HuH-7 (cell line): Measurements from ENCODE around the gene SH3GL1.

Experiments
- DNase-seq: peaks from one replicate; pipeline ENCODE4 v3.0.0; 2011; ENCODE audit warnings: low spot score

Gene SH3GL1

GRCh38 chr19:4375164-4376027 is 25.0 kb downstream of the SH3GL1 start:
- DNase-seq, result no peak

GRCh38 chr19:4374498-4375163 is 25.7 kb downstream of the SH3GL1 start:
- no peak for DNase-seq

GRCh38 chr19:4373601-4374497 is 26.5 kb downstream of the SH3GL1 start:
- no peak for DNase-seq

- no peak for DNase-seq
Measured at GRCh38 chr19:4373013-4373367, 27.4 kb downstream of the SH3GL1 start.

- no peak for DNase-seq
Measured at GRCh38 chr19:4372165-4373012, 28.0 kb downstream of the SH3GL1 start.

- no peak for DNase-seq
Measured at GRCh38 chr19:4371247-4372164, 28.8 kb downstream of the SH3GL1 start.

GRCh38 chr19:4370418-4371041 is 29.8 kb downstream of the SH3GL1 start:
- DNase-seq, result no peak

GRCh38 chr19:4369888-4370260 is 30.5 kb downstream of the SH3GL1 start:
- no peak for DNase-seq

GRCh38 chr19:4369109-4369887 is 31.0 kb downstream of the SH3GL1 start:
- no peak for DNase-seq

- DNase-seq, result no peak
Measured at GRCh38 chr19:4368128-4368820, 32.1 kb downstream of the SH3GL1 start.

GRCh38 chr19:4367781-4368127 is 32.6 kb downstream of the SH3GL1 start:
- DNase-seq, result no peak

GRCh38 chr19:4367336-4367723 is 33.0 kb downstream of the SH3GL1 start:
- no peak for DNase-seq

- DNase-seq, result no peak
Measured at GRCh38 chr19:4366666-4367335, 33.5 kb downstream of the SH3GL1 start.

GRCh38 chr19:4365791-4366665 is 34.3 kb downstream of the SH3GL1 start:
- no peak for DNase-seq

GRCh38 chr19:4365341-4365740 is 35.0 kb downstream of the SH3GL1 start:
- DNase-seq, result no peak

- no peak for DNase-seq
Measured at GRCh38 chr19:4363571-4364304, 36.6 kb downstream of the SH3GL1 start.
